HL-60/S4 treated with phorbol 12-myristate 13-acetate at 8.2 ng/mL for 4 days and 3 days (cell line): ENCODE results near the gene TBC1D3.
"Not testable (repeated sequence)": the region's sequence is repeated elsewhere in the genome, so short reads cannot be mapped to it uniquely, and the experiment has no call there.

ENCODE experiments used
- in situ Hi-C: fragments of 300-500 bp; cut with MboI; formaldehyde crosslinking; loops from 2 replicates; pipeline ENCODE4 v1.15.0; 2022; ENCODE audit warnings: low sequenced_read_pairs

TBC1D3 gene

GRCh38 chr17:38192455-38192854 is at the start of gene TBC1D3:
TBC1D3 (minus strand) TSS chr17:38192555; CDS start chr17:38191029, 1,526 bp downstream.
- in situ Hi-C loops: not testable (repeated sequence)

- in situ Hi-C loops: not testable (repeated sequence)
Measured at GRCh38 chr17:38232790-38233189, 40.4 kb upstream of the TBC1D3 start.

GRCh38 chr17:38225844-38226495 is 33.6 kb upstream of the TBC1D3 start:
- in situ Hi-C loops: not testable (repeated sequence)

- in situ Hi-C loops: not testable (repeated sequence)
Measured at GRCh38 chr17:38220867-38221266, 28.5 kb upstream of the TBC1D3 start.

GRCh38 chr17:38200271-38200670 is 7.9 kb upstream of the TBC1D3 start:
- in situ Hi-C loops: not testable (repeated sequence)

GRCh38 chr17:38134860-38135259 is 57.5 kb downstream of the TBC1D3 start:
- in situ Hi-C loops: not testable (repeated sequence)
